ENCODE data around the gene NHSL1.

- TF ChIP-seq CTCF (tag by site-specific recombination; IDR thresholded peaks at IDR 0.05) = no peak
- TF ChIP-seq ZNF510 (tag by site-specific recombination; IDR thresholded peaks at IDR 0.05; ENCODE audit: insufficient replicate concordance) = no peak
- TF ChIP-seq ZBTB10 (tag by site-specific recombination; IDR thresholded peaks at IDR 0.05) = no peak
- TF ChIP-seq ZNF146 (tag by site-specific recombination; IDR thresholded peaks at IDR 0.05) = no peak
- no peak for TF ChIP-seq ZNF274 (IDR thresholded peaks at IDR 0.05; ENCODE audit: low read length)
- TF ChIP-seq ZNF274 (tag by site-specific recombination; IDR thresholded peaks at IDR 0.05; ENCODE audit: borderline replicate concordance) = no peak
- no peak for TF ChIP-seq ZNF610 (tag by site-specific recombination; IDR thresholded peaks at IDR 0.05; ENCODE audit: borderline replicate concordance)
- TF ChIP-seq KLF9 (tag by site-specific recombination; IDR thresholded peaks at IDR 0.05; ENCODE audit: low read depth) = no peak
- TF ChIP-seq ZNF660 (tag by site-specific recombination; IDR thresholded peaks at IDR 0.05) = no peak
- TF ChIP-seq ZNF266 (tag by site-specific recombination; IDR thresholded peaks at IDR 0.05; ENCODE audit: low read depth) = no peak
- no peak for TF ChIP-seq ZNF350 (tag by site-specific recombination; IDR thresholded peaks at IDR 0.05)
- TF ChIP-seq ZNF785 (tag by site-specific recombination; IDR thresholded peaks at IDR 0.05) = no peak
- TF ChIP-seq ZFP3 (tag by site-specific recombination; IDR thresholded peaks at IDR 0.05; ENCODE audit: low read depth) = no peak
- TF ChIP-seq ZFP37 (tag by site-specific recombination; IDR thresholded peaks at IDR 0.05) = no peak
These were observed 67.3 kb downstream of the NHSL1 start for GRCh38 chr6:138432063-138432356.
